HEK293 (cell line): ENCODE data around the gene MRPS18A.

Source experiments
- CTCF ChIA-PET: fragments of 350-600 bp; formaldehyde crosslinking; extraction: SDS; loops from one replicate; lab custom pipeline; 2021; ENCODE audit warnings: antibody characterized with exemption; lab: Yijun Ruan, JAX
- POLR2A ChIA-PET: fragments of 300-600 bp; formaldehyde crosslinking; extraction: SDS; loops from one replicate; lab custom pipeline; 2020; ENCODE audit warnings: antibody characterized with exemption, inconsistent platforms; lab: Yijun Ruan, JAX
- H3K27ac ChIP-seq: fragments of 200-500 bp; sonication (Bioruptor generic); 2 replicates; pipeline ENCODE4 v1.5.1; 2014; ENCODE audit warnings: low read depth, low read length, control low read depth, inconsistent platforms; ENCODE audit errors: extremely low read depth
- H3K36me3 ChIP-seq, 2 experiments: fragments of 200-500 bp in 1 of 2; sonication (Bioruptor generic) in 1 of 2; 1 replicate in 1 of 2; 2 replicates in 1 of 2; pipeline ENCODE4 v1.5.1; 2014 to 2017; ENCODE audit warnings: inconsistent platforms in 2 of 2, low read length in 2 of 2; ENCODE audit not compliant: control insufficient read depth in 2 of 2, insufficient read depth in 1 of 2
- H3K4me1 ChIP-seq: fragments of 200-500 bp; sonication (Bioruptor generic); 2 replicates; pipeline ENCODE4 v1.5.1; 2014; ENCODE audit warnings: mild to moderate bottlenecking, low read length, inconsistent platforms; ENCODE audit not compliant: control insufficient read depth, insufficient read depth
- H3K4me3 ChIP-seq: 2 replicates; pipeline ENCODE4 v1.5.1; 2011; ENCODE audit warnings: low read depth, mild to moderate bottlenecking, control low read depth, low read length, moderate library complexity
- H3K9me3 ChIP-seq: fragments of 200-500 bp; sonication (Bioruptor generic); 2 replicates; pipeline ENCODE4 v1.5.1; 2014; ENCODE audit warnings: low read depth, low read length, inconsistent platforms; ENCODE audit not compliant: control insufficient read depth, insufficient read depth
- BCL6B ChIP-seq: fragments of 450-650 bp; formaldehyde crosslinking; IDR thresholded peaks from 2 replicates; pipeline ENCODE4 v1.5.1; 2017; ENCODE audit warnings: missing biosample characterization, missing genetic modification characterization
- GLIS1 ChIP-seq: fragments of 450-650 bp; formaldehyde crosslinking; IDR thresholded peaks from 2 replicates; pipeline ENCODE4 v1.5.1; 2016; ENCODE audit warnings: missing biosample characterization, missing genetic modification characterization
- HOXA7 ChIP-seq: sonication (generic); formaldehyde crosslinking; IDR thresholded peaks from 2 replicates; pipeline ENCODE4 v1.8.1; 2022; ENCODE audit warnings: missing genetic modification reagents, borderline replicate concordance
- HOXC10 ChIP-seq: sonication (generic); formaldehyde crosslinking; IDR thresholded peaks from 2 replicates; pipeline ENCODE4 v1.8.1; 2023; ENCODE audit warnings: mild to moderate bottlenecking, missing genetic modification reagents
- KLF1 ChIP-seq: fragments of 450-650 bp; formaldehyde crosslinking; IDR thresholded peaks from 2 replicates; pipeline ENCODE4 v1.5.1; 2016; ENCODE audit warnings: missing biosample characterization, missing genetic modification characterization
- KLF16 ChIP-seq: fragments of 450-650 bp; formaldehyde crosslinking; IDR thresholded peaks from 2 replicates; pipeline ENCODE4 v1.5.1; 2017; ENCODE audit warnings: missing biosample characterization, missing genetic modification characterization
- PRDM10 ChIP-seq: fragments of 450-650 bp; formaldehyde crosslinking; IDR thresholded peaks from 2 replicates; pipeline ENCODE4 v1.5.1; 2016; ENCODE audit warnings: missing biosample characterization, missing genetic modification characterization
- SCRT2 ChIP-seq: fragments of 450-650 bp; formaldehyde crosslinking; IDR thresholded peaks from 2 replicates; pipeline ENCODE4 v1.5.1; 2016; ENCODE audit warnings: missing biosample characterization, missing genetic modification characterization
- ZBTB20 ChIP-seq: fragments of 450-650 bp; formaldehyde crosslinking; IDR thresholded peaks from 2 replicates; pipeline ENCODE4 v1.5.1; 2016; ENCODE audit warnings: missing biosample characterization, missing genetic modification characterization
- ZBTB48 ChIP-seq: fragments of 450-650 bp; formaldehyde crosslinking; IDR thresholded peaks from 2 replicates; pipeline ENCODE4 v1.5.1; 2016; ENCODE audit warnings: missing biosample characterization, missing genetic modification characterization
- ZFHX2 ChIP-seq: fragments of 450-650 bp; formaldehyde crosslinking; conservative IDR thresholded peaks from 2 replicates; pipeline ENCODE4 v1.5.1; 2016; ENCODE audit warnings: missing biosample characterization, missing genetic modification characterization
- ZNF112 ChIP-seq: fragments of 450-650 bp; formaldehyde crosslinking; IDR thresholded peaks from 2 replicates; pipeline ENCODE4 v1.5.0; 2017; ENCODE audit warnings: missing biosample characterization, missing genetic modification characterization
- ZNF302 ChIP-seq: fragments of 450-650 bp; formaldehyde crosslinking; IDR thresholded peaks from 2 replicates; pipeline ENCODE4 v1.5.1; 2016; ENCODE audit warnings: missing biosample characterization, missing genetic modification characterization, low read depth
- ZNF521 ChIP-seq: fragments of 450-650 bp; formaldehyde crosslinking; IDR thresholded peaks from 2 replicates; pipeline ENCODE4 v1.5.1; 2017; ENCODE audit warnings: missing biosample characterization, mild to moderate bottlenecking, missing genetic modification characterization
- ZNF555 ChIP-seq: fragments of 450-650 bp; formaldehyde crosslinking; conservative IDR thresholded peaks from 2 replicates; pipeline ENCODE4 v1.5.1; 2017; ENCODE audit warnings: missing biosample characterization, mild to moderate bottlenecking, missing genetic modification characterization, inconsistent platforms
- ZNF571 ChIP-seq: fragments of 450-650 bp; formaldehyde crosslinking; IDR thresholded peaks from 2 replicates; pipeline ENCODE4 v1.5.0; 2017; ENCODE audit warnings: missing biosample characterization, missing genetic modification characterization
- ZNF610 ChIP-seq: fragments of 450-650 bp; formaldehyde crosslinking; IDR thresholded peaks from 2 replicates; pipeline ENCODE4 v1.5.1; 2016; ENCODE audit warnings: missing biosample characterization, missing genetic modification characterization, borderline replicate concordance
- ZNF624 ChIP-seq: fragments of 450-650 bp; formaldehyde crosslinking; IDR thresholded peaks from 2 replicates; pipeline ENCODE4 v1.5.1; 2017; ENCODE audit warnings: missing biosample characterization, missing genetic modification characterization
- ZNF747 ChIP-seq: fragments of 450-650 bp; formaldehyde crosslinking; IDR thresholded peaks from 2 replicates; pipeline ENCODE4 v1.5.1; 2016; ENCODE audit warnings: missing biosample characterization, missing genetic modification characterization
- ZNF791 ChIP-seq: fragments of 450-650 bp; formaldehyde crosslinking; IDR thresholded peaks from 2 replicates; pipeline ENCODE4 v1.5.1; 2016; ENCODE audit warnings: missing biosample characterization, missing genetic modification characterization
- TF ChIP-seq, protein P1 (sequence below): fragments of 450-650 bp; formaldehyde crosslinking; IDR thresholded peaks from 2 replicates; pipeline ENCODE4 v1.5.1; 2017; ENCODE audit warnings: missing biosample characterization, missing genetic modification characterization

MRPS18A gene

DNA sequence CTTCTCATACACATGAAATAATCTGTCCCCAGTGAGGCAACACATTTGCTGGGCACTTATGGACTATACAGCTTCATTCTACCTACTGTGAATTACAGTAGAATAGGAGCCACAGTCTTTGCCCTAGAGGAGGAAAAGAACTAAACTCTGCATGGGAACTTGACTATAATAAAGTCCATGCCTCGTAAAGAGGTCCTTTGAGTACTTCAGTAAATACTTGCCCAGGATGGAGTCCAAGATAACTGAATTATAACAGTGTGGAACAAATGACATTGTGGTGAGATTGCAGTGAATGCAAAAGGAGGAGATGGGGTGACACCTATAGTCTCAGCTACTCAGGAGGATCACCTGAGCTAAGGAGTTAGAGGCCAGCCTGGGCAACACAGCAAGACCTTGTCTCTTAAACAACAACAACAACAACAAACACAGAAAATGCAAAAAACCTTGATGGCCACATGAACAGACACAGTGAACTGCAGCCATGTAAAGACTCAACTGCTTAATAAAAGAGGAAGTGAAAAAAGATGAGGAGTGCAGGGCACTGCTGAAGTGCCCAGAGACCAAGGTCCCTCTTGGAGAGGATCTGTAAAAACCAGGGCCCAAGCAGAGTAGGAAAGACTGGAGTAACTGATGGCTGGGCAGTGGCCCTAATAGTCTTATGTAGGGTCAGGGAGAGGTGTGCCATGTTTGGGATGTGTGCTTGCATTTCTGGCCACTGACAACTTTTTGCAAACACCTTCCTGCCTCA lies 3.7 kb downstream of the MRPS18A start (continued):
- no peak for TF ChIP-seq ZNF624 (tag by site-specific recombination)
- TF ChIP-seq ZNF610, result no peak
- TF ChIP-seq KLF16 (tag by site-specific recombination), result no peak
- TF ChIP-seq ZBTB20 (tag by site-specific recombination), result no peak
- TF ChIP-seq ZNF571 (tag by site-specific recombination), result no peak
- TF ChIP-seq BCL6B (tag by site-specific recombination), result no peak
- peak; percentile 33; the same call in 1 of the 2 replicates for TF ChIP-seq GLIS1 (tag by site-specific recombination)

DNA sequence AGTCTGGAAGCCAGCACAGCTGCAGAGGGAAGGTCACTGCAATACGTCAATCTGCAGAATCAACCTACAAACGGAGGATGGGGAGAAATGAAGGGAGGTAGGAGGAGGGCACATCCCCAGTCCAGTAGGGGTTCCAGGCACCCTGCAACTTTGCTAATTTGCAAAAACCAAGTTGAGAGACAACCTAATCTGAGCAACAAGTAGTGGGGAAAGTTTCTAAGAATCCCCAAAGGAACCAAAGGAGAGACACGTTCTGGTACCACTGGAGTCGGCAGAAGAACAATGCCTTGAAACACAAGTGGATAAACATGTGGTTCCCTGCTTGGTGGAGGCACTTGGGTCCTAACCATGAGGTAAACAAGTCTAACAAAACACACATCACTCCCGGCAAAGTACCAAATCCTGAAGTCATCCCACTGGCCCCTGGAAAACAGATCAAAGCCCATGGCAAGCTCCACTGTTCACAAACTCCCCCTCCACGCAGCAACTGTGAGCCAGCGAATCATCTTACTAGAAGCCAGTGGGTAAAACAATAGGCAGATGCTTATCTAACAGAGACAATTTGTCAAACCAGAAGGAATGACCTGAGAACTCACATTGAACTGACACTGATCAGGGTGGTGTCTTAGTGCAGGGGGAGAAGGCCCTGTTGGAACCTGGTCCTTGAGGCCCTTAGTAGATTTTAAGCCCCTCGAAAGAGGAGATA lies 4.7 kb downstream of the MRPS18A start:
- Histone ChIP-seq H3K9me3 (no peaks in the 10 kb centered on the region), H3K4me1 (peaks cover 25% of the 10 kb centered on the region), H3K36me3 (peaks cover 6 to 61% of the 10 kb centered on the region in 2 experiments; a peak in 2 of 3 replicates), H3K4me3 (no peak overlapping the region), H3K27ac (no peak overlapping the region)
- ChIA-PET POLR2A (interaction anchor here (0.6 to 1.5 kb wide), 2 partner anchors 13 to 16 kb away, joined by 3 to 5 read pairs; no protein-coding TSS in a partner anchor), CTCF (interaction anchor here (11.6 kb wide), 1 partner anchor 15 kb away, joined by 101 read pairs; no protein-coding TSS in a partner anchor)
- TF ChIP-seq SCRT2 (tag by site-specific recombination) (peak; percentile 74), PRDM10 (tag by site-specific recombination) (peak; percentile 83), ZNF112 (tag by site-specific recombination) (no peak)

DNA sequence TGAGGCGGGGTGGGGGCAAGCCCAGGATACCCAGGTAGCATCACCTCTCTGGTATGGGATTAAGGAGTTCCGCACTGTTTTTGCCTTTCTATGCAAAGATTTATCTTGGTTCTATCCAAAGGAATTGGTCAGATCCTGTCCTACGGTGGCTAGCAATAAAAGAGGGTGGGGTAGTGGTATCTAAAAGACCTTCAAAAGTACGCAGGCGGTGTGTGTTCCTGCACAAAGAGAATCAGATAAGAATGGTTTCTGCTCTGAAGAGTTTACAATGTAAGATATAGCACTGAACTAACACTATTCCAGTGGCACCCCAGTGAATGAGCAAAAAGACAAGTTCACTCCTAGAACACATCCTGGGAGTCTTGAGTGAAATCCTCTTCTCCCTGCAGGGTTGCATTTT lies 6.3 kb downstream of the MRPS18A start:
- CTCF ChIA-PET, result interaction anchor here (0.9 to 11.6 kb wide), 2 partner anchors 13 to 83 kb away, joined by 3 to 101 read pairs; no protein-coding TSS in a partner anchor
- POLR2A ChIA-PET, result no interaction called here
- no peak overlapping the region for H3K4me3 ChIP-seq
- no peaks in the 10 kb centered on the region for H3K9me3 ChIP-seq
- H3K36me3 ChIP-seq, result peaks cover 13 to 76% of the 10 kb centered on the region in 2 experiments
- TF ChIP-seq ZNF747 (no peak), ZNF791 (no peak), ZBTB48 (tag by site-specific recombination) (no peak), HOXA7 (CRISPR knock-in tag) (no peak), ZNF302 (tag by site-specific recombination) (no peak), ZNF555 (tag by site-specific recombination) (no peak), HOXC10 (CRISPR knock-in tag) (no peak), ZFHX2 (tag by site-specific recombination) (no peak), ZNF521 (tag by site-specific recombination) (no peak), KLF1 (tag by site-specific recombination) (no peak)
- TF ChIP-seq, protein P1, sequence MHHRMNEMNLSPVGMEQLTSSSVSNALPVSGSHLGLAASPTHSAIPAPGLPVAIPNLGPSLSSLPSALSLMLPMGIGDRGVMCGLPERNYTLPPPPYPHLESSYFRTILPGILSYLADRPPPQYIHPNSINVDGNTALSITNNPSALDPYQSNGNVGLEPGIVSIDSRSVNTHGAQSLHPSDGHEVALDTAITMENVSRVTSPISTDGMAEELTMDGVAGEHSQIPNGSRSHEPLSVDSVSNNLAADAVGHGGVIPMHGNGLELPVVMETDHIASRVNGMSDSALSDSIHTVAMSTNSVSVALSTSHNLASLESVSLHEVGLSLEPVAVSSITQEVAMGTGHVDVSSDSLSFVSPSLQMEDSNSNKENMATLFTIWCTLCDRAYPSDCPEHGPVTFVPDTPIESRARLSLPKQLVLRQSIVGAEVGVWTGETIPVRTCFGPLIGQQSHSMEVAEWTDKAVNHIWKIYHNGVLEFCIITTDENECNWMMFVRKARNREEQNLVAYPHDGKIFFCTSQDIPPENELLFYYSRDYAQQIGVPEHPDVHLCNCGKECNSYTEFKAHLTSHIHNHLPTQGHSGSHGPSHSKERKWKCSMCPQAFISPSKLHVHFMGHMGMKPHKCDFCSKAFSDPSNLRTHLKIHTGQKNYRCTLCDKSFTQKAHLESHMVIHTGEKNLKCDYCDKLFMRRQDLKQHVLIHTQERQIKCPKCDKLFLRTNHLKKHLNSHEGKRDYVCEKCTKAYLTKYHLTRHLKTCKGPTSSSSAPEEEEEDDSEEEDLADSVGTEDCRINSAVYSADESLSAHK, result no peak
- H3K4me1 ChIP-seq, result peaks cover 20% of the 10 kb centered on the region
- H3K27ac ChIP-seq, result no peak overlapping the region
